NOMO-1 treated with DMSO at 0.1 percent for 48 hours (cell line): Measurements from ENCODE around the gene ASTN2.

Experiments
- DNase-seq: peaks from one replicate; lab custom pipeline; 2025; ENCODE audit not compliant: unreplicated experiment; lab: John Stamatoyannopoulos, UW

The ASTN2 gene

DNA sequence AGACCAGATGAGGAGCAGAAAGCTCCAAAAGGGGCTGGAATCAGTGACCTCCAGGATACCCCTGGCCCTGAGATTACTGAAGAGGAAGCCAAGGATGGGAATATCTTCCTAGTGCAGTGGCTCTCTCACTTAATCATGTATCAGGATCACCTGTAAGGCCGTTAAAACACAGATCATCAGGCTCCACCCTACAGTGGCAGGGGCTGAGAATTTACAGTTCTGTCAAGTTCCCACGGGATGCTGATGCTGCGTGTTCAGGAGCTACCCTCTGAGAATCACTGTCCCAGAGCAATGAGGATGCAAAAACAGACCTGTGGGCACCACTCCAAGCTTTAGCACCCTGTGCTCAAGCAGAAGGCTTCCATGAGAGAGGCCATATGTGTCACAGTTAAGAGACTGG is 291.9 kb downstream of the ASTN2 start:
- no peak for DNase-seq

- DNase-seq: no peak
Measured at GRCh38 chr9:117122102-117122501, 292.8 kb downstream of the ASTN2 start.

- DNase-seq: no peak
Measured at GRCh38 chr9:117121316-117121715, 293.5 kb downstream of the ASTN2 start.

DNA sequence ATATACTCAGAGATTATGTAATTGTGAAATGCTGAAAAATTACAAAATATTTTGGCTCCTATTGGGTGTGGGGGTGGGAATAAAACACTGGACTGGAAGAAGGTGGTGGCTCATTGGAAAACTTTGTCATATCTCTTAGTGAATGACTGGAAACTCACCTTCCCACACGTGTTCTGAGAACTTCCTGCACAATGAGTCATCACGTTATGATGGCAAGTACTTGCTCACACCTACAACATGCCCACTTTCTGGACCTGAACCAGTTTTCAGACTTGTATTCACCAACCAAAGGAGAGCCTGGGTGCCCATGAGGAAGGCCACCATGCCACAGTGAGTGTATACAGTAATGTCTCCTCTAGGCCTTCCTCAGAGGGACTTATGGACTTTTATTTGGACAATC is 294.8 kb downstream of the ASTN2 start:
- no peak for DNase-seq

- no peak for DNase-seq
Measured at GRCh38 chr9:117116084-117116483, 298.8 kb downstream of the ASTN2 start.

DNA sequence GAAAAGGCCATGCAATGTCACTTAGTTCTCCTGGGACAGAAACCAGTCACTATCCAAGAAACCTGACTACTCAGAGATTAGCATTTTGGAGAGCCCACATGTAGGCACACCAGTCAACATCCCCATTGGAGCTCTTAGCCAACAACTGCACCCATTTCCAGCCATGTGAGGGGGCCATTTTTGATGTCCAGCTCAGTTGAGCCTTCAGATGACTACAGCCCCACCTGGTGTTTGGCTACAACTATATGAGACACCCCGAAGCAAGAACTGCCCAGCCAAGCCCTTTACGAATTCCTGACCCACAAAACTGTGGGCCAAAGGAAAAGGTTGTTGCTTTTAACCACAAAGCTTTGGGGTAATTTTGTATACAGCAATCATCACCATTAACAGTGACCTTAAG is 300.1 kb downstream of the ASTN2 start:
- DNase-seq: no peak

GRCh38 chr9:117104716-117105495 is 310.0 kb downstream of the ASTN2 start:
- DNase-seq: no peak

- no peak for DNase-seq
Measured at GRCh38 chr9:117104206-117104605, 310.7 kb downstream of the ASTN2 start.

DNA sequence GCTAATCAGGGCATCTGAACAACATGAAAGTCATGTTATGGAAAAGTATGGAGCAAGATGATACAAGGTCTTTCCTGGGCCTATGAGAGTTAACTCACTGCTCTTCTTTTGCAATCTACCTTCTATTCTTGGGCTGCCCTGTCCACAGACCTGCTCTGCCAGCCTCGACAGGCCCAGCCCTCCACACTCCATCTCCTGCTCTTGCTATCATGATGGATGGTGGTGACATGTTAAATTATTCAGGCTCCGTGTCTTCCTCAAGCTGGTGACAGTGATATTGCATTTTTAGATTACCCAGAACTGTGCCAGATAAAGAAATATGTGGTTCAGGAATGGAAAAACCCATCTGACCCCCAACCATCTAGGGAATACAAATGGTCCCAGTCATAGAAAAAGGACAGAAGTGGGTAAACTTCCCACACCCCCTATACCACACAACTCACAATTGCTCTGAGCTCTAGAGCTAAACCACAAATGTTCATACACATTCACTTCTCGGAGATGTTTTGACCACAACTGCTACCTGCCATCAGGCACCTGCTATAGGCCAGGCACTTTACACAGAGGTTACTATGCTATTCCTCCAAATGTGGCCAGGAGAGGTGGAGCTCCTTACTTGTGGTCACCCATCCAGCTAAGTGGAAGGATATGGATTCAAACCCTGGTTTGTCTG is 311.3 kb downstream of the ASTN2 start:
- DNase-seq: no peak

GRCh38 chr9:117101008-117101407 is 313.8 kb downstream of the ASTN2 start:
- no peak for DNase-seq

- DNase-seq: no peak
Measured at GRCh38 chr9:117098331-117098730, 316.5 kb downstream of the ASTN2 start.

DNA sequence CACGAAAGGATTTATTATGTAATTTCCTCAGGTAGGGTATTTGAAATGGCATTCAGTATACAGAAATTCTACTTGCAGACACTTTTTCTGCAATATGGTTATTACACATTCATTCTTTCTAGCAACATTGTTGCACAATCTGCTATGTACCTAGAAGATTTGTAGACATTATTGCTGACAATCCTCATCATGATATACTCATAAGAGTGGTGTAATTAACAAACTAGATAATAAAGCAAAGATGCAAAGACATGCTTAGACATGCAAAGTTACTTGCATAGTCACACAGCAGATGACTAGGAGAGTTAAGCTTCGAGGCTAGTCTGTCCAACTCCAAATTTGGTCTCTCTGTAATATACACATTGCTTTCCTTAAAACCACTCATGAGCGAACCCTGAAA is 317.1 kb downstream of the ASTN2 start:
- DNase-seq: no peak

DNA sequence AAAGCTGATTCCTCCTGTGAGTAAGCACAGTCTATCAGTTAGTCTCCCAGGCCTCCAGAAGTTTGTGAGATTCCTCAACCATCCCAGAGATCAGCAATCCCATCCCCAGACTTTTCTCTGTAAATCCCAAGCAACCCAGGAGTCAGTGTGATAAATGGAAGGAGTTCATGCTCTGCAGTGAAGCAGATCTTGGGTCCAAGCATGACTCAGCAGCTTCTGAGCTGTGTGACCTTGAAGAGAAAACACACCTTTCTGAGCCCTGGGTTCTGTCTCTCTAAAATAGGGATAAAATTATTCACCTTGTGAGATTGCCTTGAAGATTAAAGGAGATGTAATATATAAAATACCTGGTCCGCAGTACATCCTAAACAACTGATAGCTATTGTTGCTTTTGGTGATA is 318.7 kb downstream of the ASTN2 start:
- DNase-seq: no peak

- no peak for DNase-seq
Measured at GRCh38 chr9:117095081-117095480, 319.8 kb downstream of the ASTN2 start.

DNA sequence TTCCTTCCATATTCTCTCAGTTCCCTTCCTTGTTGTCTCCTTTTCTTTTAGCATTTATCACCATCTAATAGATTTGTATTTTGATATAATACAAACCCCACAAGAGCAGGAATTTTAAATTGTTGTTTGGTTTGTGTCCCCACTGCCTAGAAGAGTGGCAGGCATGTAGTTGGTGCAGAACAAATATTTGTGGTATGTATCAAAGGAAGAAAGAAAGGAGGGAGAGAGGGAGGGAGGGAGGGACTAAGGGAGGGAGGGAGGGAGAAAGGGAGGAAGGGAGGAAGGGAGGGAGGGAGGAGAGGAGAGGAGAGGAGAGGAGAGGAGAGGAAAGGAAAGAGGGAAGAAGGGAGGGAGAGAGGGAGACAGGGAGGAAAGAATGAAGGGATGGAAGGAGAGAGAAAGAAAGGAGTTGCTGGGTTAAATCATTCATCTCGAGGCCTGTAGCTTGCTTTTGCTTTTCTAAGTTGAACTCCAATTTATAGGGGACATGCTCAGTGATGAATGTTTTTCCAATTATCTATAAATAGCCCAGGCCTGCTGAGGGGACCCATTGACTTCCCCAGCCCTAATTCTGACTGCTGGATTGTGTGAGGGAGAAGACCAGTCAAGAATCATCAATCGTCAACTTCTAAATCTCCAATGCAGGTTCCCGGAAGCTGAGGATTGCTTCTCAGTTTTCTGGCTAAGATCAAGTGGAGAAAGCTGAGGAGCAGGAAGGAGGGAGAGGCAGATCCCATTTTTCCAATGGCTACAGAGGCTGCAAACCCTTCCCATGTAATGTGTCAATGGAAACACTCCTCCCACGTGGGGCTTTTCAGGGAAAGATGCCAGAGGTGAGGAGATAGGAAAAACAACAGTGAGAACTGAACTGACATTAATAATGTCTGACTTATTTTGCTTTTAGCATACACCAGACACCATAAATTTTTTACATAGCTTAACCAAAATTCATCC is 320.7 kb downstream of the ASTN2 start:
- DNase-seq: no peak

DNA sequence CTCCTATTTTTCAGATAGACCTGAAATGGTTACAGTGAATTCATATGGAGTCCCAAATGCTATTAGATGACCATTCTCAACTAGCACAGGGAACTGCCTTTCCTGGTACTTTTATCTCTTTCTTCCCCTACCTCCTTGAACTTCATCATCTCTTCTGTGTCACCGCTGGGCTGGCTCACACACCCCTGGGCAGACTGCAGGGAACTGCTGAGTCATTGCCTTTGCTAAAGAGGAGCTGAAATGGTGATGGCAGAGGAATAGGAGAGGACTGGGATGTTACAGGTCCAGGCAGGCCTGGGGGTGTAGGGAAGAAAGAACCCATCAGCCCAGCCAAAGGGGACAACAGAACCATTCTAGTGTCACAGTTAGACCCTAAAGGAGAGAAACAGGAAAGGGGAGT is 322.3 kb downstream of the ASTN2 start:
- DNase-seq: no peak

DNA sequence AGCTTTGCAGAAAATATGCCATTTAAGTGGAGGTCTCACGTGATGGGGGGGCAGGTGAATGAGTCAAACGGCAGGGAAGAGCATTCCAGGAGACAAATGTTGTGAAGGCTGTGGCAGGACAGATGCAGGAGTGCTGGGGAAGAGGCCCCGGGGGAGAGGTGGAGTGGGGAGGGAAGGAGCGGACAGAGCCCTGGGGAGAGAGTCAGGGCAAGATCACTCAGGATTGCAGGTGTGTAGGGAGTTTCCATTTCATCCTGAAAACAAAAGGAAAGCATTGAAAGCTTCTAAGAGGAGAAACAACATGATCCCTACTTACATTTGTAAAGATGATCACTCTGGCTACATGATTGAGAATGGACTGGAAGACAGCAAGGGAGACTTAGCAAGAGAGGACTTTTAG is 323.3 kb downstream of the ASTN2 start:
- DNase-seq: no peak

GRCh38 chr9:117088786-117089185 is 326.1 kb downstream of the ASTN2 start:
- no peak for DNase-seq

GRCh38 chr9:117088140-117088539 is 326.7 kb downstream of the ASTN2 start:
- no peak for DNase-seq

DNA sequence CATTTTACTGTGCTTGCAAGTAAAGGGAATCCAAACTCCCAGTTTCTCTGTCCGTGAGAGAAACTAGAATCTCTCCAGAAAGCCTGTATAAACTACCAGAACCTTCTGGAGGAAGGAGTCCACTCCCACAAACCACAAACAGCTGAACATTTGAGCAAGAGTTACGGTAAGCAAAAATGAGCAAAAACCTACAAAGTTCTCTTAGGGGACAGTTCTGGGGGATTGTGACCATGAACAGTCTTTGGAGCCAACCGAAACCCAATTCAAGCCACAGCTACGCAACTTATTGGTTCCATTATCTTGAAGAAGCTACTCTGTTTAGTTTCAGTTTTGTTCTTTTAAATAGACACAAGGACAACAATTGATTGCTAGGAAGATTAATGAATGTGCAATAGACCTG is 330.6 kb downstream of the ASTN2 start:
- no peak for DNase-seq

GRCh38 chr9:117083559-117083958 is 331.3 kb downstream of the ASTN2 start:
- DNase-seq: no peak
